Choroid plexus epithelial cell (primary cell): ENCODE measurements around the gene ARHGAP4.

Experiments
- DNase-seq: peaks from one replicate; pipeline ENCODE4 v3.0.0-alpha.2; 2010; ENCODE audit warnings: low read depth
- H3K4me3 ChIP-seq: 2 replicates; pipeline ENCODE4 v1.5.1; 2011; ENCODE audit warnings: low read depth, mild to moderate bottlenecking, control low read depth, low read length, moderate library complexity
- TF ChIP-seq, protein P1 (sequence below): conservative IDR thresholded peaks from 2 replicates; pipeline ENCODE4 v1.5.1; 2011; ENCODE audit warnings: low read depth, mild to moderate bottlenecking, control low read depth, inconsistent platforms, low read length, moderate library complexity

The ARHGAP4 gene

DNA sequence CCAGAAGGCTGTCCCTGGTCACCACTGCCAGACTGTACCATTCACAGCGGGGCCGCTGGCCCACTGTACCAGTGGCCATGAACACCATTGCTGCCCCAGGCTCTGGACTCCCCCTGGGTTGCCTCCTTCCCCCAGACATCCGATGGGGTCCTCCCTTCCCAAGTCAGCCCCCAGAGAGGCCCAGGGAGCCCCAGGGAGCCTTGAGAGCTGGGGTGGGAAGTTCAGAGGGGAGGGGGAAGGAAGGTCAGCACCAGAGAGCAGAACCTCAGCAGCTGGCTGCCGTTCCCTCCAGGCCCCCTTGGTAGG, 441 bp upstream of the ARHGAP4 start:
- H3K4me3 ChIP-seq: no peak overlapping the region
- TF ChIP-seq, protein P1, sequence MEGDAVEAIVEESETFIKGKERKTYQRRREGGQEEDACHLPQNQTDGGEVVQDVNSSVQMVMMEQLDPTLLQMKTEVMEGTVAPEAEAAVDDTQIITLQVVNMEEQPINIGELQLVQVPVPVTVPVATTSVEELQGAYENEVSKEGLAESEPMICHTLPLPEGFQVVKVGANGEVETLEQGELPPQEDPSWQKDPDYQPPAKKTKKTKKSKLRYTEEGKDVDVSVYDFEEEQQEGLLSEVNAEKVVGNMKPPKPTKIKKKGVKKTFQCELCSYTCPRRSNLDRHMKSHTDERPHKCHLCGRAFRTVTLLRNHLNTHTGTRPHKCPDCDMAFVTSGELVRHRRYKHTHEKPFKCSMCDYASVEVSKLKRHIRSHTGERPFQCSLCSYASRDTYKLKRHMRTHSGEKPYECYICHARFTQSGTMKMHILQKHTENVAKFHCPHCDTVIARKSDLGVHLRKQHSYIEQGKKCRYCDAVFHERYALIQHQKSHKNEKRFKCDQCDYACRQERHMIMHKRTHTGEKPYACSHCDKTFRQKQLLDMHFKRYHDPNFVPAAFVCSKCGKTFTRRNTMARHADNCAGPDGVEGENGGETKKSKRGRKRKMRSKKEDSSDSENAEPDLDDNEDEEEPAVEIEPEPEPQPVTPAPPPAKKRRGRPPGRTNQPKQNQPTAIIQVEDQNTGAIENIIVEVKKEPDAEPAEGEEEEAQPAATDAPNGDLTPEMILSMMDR: no peak
- DNase-seq: no peak

DNA sequence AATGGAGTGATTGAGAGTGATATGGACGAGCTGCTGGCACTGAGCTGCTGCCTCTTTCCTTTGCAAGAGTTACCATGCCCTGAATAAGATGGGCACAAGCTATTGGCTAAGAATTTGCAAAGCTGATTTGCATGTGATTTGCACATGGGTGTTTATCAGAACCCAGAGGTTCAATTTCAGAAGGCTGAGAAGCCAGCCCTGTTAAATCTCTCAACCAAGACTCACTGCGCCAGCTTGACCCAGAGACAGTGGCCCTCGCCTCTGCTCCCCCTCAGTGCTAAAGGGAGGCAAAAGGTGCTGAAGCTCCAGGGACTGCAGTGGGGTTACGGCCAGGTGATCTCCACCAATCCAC, 701 bp downstream of the ARHGAP4 start:
- TF ChIP-seq, protein P1: no peak
- DNase-seq: no peak
- H3K4me3 ChIP-seq: no peak overlapping the region

DNA sequence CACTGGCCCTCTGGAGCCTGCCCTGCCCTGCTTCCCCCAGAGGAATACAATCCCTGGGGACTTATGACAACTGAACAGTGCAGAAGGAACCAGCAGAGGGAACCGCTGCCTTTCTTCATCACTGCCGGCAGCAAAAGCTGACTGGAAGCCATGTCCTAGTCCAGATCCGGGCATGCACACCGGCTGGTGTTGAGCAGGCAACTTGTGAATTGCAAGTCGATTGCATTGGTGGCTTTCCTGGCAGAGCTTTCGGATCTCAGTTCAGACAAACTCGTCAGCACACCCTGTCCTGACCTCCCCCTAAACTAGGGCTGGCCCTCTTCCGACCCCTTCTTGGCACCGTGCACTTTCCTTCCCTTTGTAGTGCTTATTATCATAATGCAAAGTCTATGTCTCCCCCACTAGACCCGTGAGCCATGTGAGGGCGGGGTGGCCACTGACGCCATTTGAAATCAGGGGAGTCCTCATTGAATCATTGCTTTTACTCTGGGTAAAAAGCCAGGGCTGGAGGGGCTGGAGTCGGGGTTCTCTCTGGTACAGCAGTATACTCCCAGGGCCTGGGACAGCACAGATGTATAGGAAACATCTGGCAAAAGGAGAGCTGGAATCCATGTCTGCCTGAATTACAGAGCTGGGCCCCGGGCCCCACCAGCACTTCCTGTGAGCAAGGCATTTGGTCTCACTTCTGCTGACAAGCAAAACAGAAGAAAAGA, 1.8 kb downstream of the ARHGAP4 start:
- peak; percentile 45 for DNase-seq
- TF ChIP-seq, protein P1: peak; percentile 31
- no peak overlapping the region for H3K4me3 ChIP-seq

DNA sequence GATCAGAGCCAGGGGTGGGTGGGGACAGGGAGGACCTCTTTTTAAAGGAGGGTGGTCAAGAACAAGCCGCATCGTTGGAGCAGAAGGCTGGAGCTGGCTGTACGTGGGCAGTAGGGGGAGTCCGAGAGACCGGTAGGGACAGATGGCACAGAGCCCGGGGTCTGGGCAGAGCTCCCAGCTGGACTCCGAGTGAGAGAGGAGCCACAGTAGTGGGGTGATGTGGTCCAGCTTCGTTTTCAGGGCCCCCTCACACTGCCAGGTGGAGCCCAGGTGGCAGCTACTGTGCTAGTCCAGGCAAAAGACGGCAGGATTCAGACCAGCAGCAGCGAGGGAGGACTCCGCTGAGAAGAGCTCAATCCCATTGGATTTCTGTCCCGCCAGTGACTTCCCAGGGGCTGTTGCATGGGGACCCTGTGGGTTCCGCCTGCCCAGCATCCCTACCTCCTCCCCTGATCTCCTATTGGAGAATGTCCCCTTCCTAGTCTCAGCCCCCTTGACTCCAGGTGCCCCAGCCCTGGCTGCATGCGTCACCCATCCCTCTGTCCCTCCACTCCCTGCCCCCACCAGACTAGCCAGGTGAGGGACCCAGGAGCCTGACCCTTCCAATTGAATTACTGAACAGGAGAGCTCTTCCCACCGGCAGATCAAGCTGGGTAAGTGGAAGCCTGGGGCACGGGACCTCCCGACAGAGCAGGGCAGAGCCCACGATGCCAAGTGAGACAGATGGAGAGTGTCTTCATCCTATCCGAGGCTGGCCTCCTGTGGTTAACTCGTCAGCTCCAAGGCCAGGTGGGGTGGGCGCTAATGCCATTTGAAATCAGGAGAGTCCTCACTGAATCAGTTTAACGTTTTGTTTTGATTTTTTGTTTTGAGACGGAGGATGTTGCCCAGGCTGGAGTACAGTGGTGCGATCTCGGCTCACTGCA, 2.9 kb downstream of the ARHGAP4 start:
- peak; percentile 70 for DNase-seq
- TF ChIP-seq, protein P1: peak; percentile 67
- no peak overlapping the region for H3K4me3 ChIP-seq

DNA sequence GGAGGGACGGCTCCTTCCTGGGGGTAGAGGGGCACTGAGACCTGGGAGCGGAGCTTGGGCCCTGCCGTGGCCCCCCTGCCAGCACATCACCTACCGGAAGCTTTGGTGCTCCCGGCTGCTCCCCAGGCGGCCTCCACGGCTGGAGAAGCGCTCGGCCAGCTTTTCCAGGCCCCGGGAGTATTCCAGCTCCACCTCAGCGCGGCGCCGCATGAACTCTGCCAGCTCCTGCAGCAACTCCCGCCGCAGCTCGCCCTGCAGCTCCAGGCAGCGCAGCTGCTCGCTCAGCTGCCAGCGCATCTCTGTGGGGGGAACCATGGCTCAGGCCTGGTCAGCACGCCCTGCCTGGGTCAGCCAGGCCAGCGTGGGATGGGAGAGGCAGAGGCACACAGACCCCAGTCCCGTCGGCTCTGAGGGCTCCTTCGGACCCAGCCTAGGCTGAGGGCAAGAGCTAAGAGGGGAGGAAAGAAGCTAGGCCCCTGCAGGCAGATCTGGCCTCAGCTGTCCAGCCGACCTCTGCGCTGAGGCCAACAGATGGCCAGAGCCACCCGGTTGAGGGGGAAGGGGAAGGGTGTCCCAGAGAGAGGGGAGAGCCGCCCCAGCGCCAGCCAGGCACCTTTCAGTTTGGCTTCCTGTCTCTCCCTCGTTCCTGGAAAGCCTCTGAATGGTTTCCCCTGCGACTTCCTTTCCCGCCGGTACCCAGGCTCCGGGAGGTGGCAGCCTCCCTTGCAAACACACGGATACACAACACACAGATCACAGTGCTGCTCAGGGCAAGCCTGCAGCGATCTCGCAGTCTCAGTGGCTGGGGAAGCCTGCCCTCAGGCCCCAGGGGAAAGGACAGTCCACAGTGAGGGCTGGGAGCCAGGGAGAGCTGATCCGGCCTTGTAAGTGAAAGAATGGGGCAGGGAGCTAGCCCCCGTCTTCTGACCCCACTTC, 4.3 kb downstream of the ARHGAP4 start:
- DNase-seq: no peak
- no peak overlapping the region for H3K4me3 ChIP-seq
- TF ChIP-seq, protein P1: no peak

DNA sequence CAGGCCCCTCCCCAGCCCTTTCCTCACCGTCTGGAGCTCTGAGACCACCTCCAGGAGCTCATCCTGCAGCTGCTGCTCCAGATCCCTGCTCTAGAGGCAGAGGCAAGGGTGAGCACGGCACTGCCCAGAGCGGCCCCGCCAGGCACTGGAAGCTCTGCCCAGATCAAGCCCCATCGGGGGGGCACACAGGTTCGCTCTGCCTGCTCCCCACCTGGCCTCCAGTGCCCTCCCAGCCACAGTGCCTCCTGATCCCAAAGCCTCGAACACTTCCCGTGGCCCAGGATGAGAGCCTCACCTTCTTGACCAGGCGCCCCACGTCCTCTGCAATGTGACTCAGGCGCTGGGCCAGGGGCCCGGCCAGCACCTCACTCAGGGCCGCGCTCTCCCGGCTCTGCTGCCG, 5.0 kb downstream of the ARHGAP4 start:
- TF ChIP-seq, protein P1: no peak
- DNase-seq: no peak
- H3K4me3 ChIP-seq: no peak overlapping the region
